Natural killer cell treated with Interleukin-12 subunit alpha and Interleukin-12 subunit beta and Interleukin-15 and Interleukin-18, amount 100 ng/mL, for 72 hours (primary cell): ENCODE data around the gene DCAF6. TPM values are rescaled to one million over a fixed set of nuclear protein-coding genes. Genes with fewer than 3 reads are reported as not detected.
A peak's percentile ranks its signal among the peaks of the same experiment; 100 is the strongest.
"Not testable (repeated sequence)": the region's sequence is repeated elsewhere in the genome, so short reads cannot be mapped to it uniquely, and the experiment has no call there.

Source experiments
- ATAC-seq, 2 donors: fragments of 150-1000 bp; cut with Tn5 transposase in 1 of 2; sonication (Bioruptor Pico), chemical (Tn5 transposase) in 1 of 2; 2 replicates each; pipeline ENCODE4 v1.10.0; 2021
- DNase-seq: peaks from one replicate; pipeline ENCODE4 v3.0.0; 2022; ENCODE audit warnings: low spot score
- H3K27ac Mint-ChIP-seq, 2 donors: 1 replicate in 1 of 2; 2 replicates in 1 of 2; pipeline ENCODE4 v1.8.0; 2022; ENCODE audit warnings: mixed read lengths in 2 of 2, mild to moderate bottlenecking in 1 of 2, moderate library complexity in 1 of 2
- H3K27me3 Mint-ChIP-seq, 2 donors: 1 replicate in 1 of 2; 2 replicates in 1 of 2; pipeline ENCODE4 v1.8.0; 2022; ENCODE audit warnings: mixed read lengths in 2 of 2
- H3K36me3 Mint-ChIP-seq: one replicate; pipeline ENCODE4 v1.8.0; 2022; ENCODE audit warnings: mixed read lengths
- H3K4me1 Mint-ChIP-seq, 2 donors: 1 replicate in 1 of 2; 2 replicates in 1 of 2; pipeline ENCODE4 v1.8.0; 2022; ENCODE audit warnings: low read depth in 2 of 2, mixed read lengths in 2 of 2, mild to moderate bottlenecking in 1 of 2
- H3K4me3 Mint-ChIP-seq: one replicate; pipeline ENCODE4 v1.8.0; 2022; ENCODE audit warnings: mixed read lengths
- H3K9me3 Mint-ChIP-seq: 2 replicates; pipeline ENCODE4 v1.8.0; 2022; ENCODE audit warnings: mixed read lengths
- total RNA-seq, 2 donors: library from RNA; stranded (reverse); gene quantifications; one replicate each; pipeline ENCODE4 v1.2.3, GENCODE V29; 2022

DCAF6 gene
- total RNA-seq, 2 donors from 2014 or later, result 18.3 to 29.3 TPM

DNA sequence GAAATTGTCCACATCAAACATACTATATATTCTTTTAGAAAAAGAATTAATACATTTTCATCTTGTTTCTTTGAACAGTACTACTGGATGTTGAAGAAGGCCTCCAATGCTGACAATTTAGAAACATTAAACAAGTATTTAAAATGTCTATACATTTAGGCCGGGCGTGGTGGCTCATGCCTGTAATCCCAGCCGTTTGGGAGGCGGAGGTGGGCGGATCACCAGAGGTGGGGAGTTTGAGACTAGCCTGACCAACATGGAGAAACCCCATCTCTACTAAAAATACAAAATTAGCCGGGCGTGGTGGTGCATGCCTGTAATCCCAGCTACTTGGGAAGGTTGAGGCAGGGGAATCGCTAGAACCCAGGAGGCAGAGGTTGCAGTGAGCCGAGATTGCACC lies 7.6 kb upstream of the DCAF6 start:
- not testable (repeated sequence) for H3K27me3 Mint-ChIP-seq, H3K4me3 Mint-ChIP-seq, H3K36me3 Mint-ChIP-seq, H3K27ac Mint-ChIP-seq, H3K4me1 Mint-ChIP-seq, DNase-seq, ATAC-seq, H3K9me3 Mint-ChIP-seq

GRCh38 chr1:167929725-167930124 lies 6.8 kb upstream of the DCAF6 start:
- DNase-seq, result no peak
- Mint-ChIP-seq H3K9me3 (no peaks in the 10 kb centered on the region), H3K4me1 (peaks cover 10 to 11% of the 10 kb centered on the region in 2 donors), H3K4me3 (no peak overlapping the region), H3K27ac (no peak overlapping the region), H3K27me3 (no peaks in the 10 kb centered on the region), H3K36me3 (no peaks in the 10 kb centered on the region)
- ATAC-seq, result no peak

DNA sequence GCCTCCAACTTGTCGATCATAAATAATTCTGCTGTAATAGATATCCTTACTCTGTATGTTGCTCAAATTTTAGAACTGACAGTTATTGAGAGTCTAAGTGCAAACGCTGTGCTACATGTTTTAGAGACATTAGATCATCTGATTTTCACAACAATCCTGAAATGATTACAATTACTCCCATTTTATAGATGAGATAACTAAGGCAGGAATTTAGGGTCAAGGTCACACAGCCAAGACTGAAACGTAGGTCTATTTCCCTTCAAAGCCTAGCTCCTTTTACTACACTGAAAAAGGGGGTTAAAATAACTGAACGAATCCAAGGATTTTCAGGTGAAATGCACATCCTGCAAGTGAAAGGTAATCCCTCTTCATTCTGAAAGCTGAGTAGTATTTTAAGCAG lies 2.7 kb upstream of the DCAF6 start:
- Mint-ChIP-seq H3K9me3 (no peaks in the 10 kb centered on the region), H3K27me3 (no peaks in the 10 kb centered on the region), H3K4me1 (peaks cover 27 to 32% of the 10 kb centered on the region in 2 donors), H3K4me3 (peak overlapping the region; percentile 25), H3K27ac (no peak overlapping the region), H3K36me3 (peaks cover 6% of the 10 kb centered on the region)
- no peak for ATAC-seq
- no peak for DNase-seq

DNA sequence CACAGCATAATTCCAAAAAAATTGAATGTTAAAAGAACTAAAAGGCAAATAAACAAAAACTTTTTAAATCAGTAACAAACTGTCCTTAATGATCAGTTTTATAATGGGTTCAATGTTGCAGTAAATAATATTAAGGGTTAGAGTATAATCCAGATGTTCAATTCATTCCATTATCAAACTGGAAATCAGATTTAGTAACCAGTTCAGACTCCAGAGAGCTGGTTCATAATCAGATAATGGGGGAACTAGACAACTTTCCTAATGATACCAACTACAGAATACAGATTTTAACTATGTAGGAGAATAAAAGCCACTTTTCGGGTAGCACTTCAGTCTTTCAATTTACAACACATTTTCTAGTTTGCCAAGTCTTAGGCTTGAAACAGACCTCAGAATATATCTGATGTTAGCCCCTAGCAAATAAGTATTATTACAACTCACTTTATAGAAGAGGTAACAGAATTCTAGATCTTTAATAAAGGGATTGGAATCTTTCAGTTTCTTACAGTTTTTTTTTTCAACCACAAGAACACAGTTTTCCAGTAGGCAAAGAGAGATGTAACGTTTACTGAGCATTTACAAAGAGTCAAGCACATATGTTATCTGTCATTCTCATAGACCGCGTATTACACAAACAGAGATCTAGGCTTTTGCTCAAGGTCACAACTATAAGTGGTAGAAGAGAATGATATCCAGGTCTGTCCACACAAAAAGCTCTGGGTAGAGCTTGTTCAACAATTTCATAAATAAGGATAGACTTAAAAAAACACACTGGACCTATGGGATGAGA lies 1.9 kb upstream of the DCAF6 start:
- Mint-ChIP-seq H3K4me3 (peak overlapping the region; percentile 97), H3K27me3 (no peaks in the 10 kb centered on the region), H3K36me3 (peaks cover 6% of the 10 kb centered on the region), H3K4me1 (peaks cover 27 to 32% of the 10 kb centered on the region in 2 donors), H3K27ac (peak overlapping the region; percentile 89 to 90), H3K9me3 (no peaks in the 10 kb centered on the region)
- ATAC-seq (no peak), DNase-seq (no peak)

DNA sequence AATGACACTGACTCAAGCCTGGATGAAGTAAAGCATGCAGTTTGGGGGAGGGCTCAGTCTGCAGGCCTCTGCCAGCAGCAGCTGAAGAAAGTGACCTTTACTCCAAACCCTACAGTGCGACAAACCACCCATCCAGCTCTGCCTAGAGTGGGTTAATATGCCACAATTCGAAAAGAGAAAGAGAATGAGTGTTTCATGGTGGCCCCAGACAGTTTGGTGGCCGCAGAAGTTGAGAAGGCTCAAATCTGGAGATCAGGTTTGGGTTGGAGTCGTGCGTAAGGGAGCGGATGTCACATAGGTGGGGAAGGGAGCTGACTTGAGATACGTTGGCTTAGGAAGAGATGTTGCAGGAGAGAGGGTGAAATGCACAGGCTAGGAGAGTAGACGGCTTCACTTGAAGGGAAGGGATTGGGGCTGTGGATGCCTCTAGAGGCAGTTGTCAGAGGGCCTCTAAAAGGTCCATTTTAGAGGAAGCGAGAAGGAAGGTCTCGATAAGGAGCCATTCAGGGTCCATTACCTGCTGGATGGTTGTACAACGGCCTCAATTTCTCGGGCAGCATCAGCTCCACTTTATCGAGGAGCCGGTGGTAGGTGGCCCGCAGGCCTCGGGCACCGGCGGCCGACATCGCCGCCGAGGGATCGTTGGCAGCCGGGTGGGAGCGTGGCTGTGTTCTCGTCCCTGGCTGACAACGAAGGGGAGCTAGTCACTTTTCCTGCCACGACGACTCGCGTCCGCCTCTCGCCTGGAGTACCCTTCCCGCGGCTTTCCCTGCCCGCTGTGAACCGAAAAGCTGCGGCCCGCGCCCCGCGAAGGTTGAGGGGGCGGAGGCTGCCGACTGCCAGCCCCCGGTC lies 1.0 kb upstream of the DCAF6 start:
- H3K9me3 Mint-ChIP-seq, result no peaks in the 10 kb centered on the region
- peaks cover 6% of the 10 kb centered on the region for H3K36me3 Mint-ChIP-seq
- peak overlapping the region; percentile 89 to 90 for H3K27ac Mint-ChIP-seq
- peak in 1 of 2 donors; percentile 24 for ATAC-seq
- no peak for DNase-seq
- H3K4me3 Mint-ChIP-seq, result peak overlapping the region; percentile 97
- H3K27me3 Mint-ChIP-seq, result no peaks in the 10 kb centered on the region
- H3K4me1 Mint-ChIP-seq, result peaks cover 27 to 32% of the 10 kb centered on the region in 2 donors

DNA sequence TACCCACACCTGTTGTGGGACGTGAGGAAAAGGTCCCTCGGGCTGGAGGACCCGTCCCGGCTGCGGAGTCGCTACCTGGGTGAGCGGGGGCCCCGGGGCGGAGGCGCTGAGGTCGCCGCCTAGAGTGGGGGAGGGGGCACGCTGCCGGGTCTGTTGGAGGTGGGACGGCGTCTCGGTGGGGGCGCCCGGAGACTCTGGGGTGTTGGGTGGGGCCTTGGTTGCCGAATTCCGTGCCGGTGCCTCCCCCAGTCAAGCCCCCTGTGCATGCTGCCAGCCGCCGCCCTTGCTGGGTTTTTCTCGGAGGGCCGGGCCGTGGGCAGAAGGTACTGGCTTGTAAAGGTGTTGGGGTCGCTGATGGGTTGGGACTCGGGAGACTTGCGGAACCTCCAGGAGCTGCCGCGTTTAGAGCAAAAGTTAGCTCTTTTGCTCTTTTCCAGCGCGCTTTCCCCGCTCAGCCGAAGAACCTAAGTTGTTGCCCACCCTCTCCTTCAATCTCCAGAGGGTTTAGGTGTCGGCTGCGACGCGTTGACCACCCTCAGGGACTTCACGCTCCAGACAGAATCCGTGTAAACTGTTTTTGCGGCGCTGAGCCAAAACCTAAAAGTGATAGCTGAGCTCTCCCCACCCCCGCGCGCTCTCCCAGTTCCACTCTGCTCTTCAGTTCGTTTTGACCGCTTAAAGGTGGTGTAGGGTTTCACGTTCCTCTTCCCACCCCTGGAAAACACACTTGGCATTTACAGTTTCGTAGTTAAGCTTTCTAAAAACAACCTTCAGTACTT lies 636 bp downstream of the DCAF6 start, which contains the start of gene MPC2:
TSS of gene MPC2 (minus strand) at position 143 of the 779 bp plus-strand sequence. CDS start 1,231 bp downstream, outside the sequence.
- peak within 1 kb of the TSS; percentile 89 to 90 for H3K27ac Mint-ChIP-seq
- no peaks in the 10 kb centered on the region for H3K27me3 Mint-ChIP-seq
- ATAC-seq (peak; percentile 3 to 22), DNase-seq (peak; percentile 74)
- peaks cover 27 to 32% of the 10 kb centered on the region in 2 donors for H3K4me1 Mint-ChIP-seq
- H3K9me3 Mint-ChIP-seq, result no peaks in the 10 kb centered on the region
- H3K4me3 Mint-ChIP-seq, result peak within 1 kb of the TSS; percentile 97
- H3K36me3 Mint-ChIP-seq, result peaks cover 6% of the 10 kb centered on the region

DNA sequence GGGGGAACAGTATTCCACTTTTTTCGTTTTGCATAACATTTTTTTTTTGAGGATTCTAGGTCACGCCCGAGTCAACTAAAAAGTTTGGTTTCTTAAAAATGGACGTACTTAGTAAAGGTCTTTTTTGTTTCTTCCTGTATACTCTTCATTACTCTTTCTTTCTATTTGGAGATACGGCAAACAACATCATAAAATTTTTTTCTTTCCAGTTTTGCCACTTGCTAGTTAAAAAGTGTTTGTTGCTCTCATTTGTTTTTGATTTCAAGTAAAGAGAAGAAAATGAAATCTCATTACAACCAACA lies 1.2 kb downstream of the DCAF6 start:
- DNase-seq (no peak), ATAC-seq (no peak)
- Mint-ChIP-seq H3K4me1 (peaks cover 27 to 32% of the 10 kb centered on the region in 2 donors), H3K9me3 (no peaks in the 10 kb centered on the region), H3K36me3 (peaks cover 6% of the 10 kb centered on the region), H3K27ac (peak overlapping the region; percentile 89 to 90), H3K4me3 (peak overlapping the region; percentile 97), H3K27me3 (no peaks in the 10 kb centered on the region)

DNA sequence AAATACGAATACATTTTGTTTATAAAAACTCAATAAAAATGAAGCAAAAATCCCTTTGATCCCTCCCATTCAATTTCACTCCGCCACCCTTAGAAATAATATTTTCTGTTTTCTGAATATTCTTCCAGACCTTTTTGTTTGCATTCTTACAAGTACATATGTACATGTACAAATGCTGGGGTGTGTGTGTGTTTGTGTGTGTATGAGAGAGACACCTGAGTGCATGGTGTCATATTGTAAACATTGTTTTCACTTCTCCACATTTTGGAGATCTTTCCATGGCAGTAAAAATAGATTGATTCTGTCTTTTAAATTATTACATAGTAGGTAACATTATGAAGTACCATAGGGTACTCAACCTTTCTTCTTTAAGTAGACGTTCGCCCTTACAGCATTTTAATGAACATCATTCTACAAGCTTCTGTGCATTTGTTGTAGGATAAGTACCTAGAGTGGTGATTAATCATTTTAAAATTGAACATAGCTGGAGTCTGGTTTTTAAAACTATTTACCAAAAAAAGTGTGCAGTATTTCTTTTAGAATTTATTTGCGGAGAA lies 1.7 kb downstream of the DCAF6 start:
- Mint-ChIP-seq H3K27ac (peak overlapping the region; percentile 89 to 90), H3K36me3 (peaks cover 6% of the 10 kb centered on the region), H3K27me3 (no peaks in the 10 kb centered on the region), H3K9me3 (no peaks in the 10 kb centered on the region), H3K4me3 (peak overlapping the region; percentile 97), H3K4me1 (peaks cover 27 to 32% of the 10 kb centered on the region in 2 donors)
- DNase-seq (no peak), ATAC-seq (no peak)

DNA sequence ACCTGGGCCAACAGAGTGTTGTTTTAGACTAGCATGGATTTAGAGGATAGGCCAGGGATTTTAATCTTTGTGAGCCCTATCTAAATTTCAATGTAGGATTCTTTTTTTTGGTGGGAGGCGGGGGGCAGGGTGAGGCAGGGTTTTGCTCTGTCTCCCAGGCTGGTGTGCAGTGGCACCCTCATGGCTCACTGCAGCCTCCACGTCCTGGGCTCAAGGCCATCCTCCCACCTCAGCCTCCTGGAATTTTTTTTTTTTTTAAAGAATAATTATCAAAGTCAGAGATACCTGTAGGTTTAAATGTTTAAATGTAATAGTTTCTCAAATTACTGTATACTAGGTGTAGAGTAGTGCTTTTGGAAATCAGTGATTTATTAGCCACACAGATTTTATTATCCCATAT lies 3.8 kb downstream of the DCAF6 start:
- Mint-ChIP-seq H3K9me3 (no peaks in the 10 kb centered on the region), H3K27ac (no peak overlapping the region), H3K4me1 (peaks cover 18 to 22% of the 10 kb centered on the region in 2 donors), H3K36me3 (peaks cover 3% of the 10 kb centered on the region), H3K27me3 (no peaks in the 10 kb centered on the region), H3K4me3 (no peak overlapping the region)
- ATAC-seq, result no peak
- no peak for DNase-seq

DNA sequence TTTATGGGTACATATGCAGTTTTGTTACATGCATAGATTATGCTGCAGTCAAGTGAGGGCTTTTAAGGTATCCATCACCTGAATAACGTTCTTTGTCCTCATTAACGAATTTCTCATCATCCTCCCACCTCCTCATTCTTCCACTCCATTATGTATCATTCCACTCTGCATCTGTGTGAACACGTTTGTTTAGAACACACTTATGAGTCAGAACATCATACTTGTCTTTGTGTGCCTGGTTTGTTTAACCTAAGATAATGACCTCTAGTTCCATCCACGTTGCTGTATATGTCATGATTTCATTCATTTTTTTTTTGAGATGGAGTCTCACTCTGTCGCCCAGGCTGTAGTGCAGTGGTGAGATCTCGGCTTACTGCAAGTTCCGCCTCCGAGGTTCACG lies 7.1 kb downstream of the DCAF6 start:
- Mint-ChIP-seq H3K27me3 (no peaks in the 10 kb centered on the region), H3K4me1 (peaks cover 21 to 24% of the 10 kb centered on the region in 2 donors), H3K4me3 (no peak overlapping the region), H3K27ac (no peak overlapping the region), H3K9me3 (no peaks in the 10 kb centered on the region), H3K36me3 (no peaks in the 10 kb centered on the region)
- ATAC-seq, result no peak
- DNase-seq, result no peak

GRCh38 chr1:167947733-167948132 lies 11.2 kb downstream of the DCAF6 start:
- H3K4me1 Mint-ChIP-seq, result peaks cover 25 to 28% of the 10 kb centered on the region in 2 donors
- peak overlapping the region in 1 of 2 donors; percentile 52 for H3K27ac Mint-ChIP-seq

GRCh38 chr1:167949785-167950184 lies 13.3 kb downstream of the DCAF6 start:
- DNase-seq (no peak), ATAC-seq (no peak)
- H3K9me3 Mint-ChIP-seq, result no peaks in the 10 kb centered on the region
- H3K4me3 Mint-ChIP-seq, result no peak overlapping the region
- peaks cover 19 to 26% of the 10 kb centered on the region in 2 donors for H3K4me1 Mint-ChIP-seq
- peaks cover 6% of the 10 kb centered on the region for H3K36me3 Mint-ChIP-seq
- no peak overlapping the region for H3K27ac Mint-ChIP-seq
- H3K27me3 Mint-ChIP-seq, result no peaks in the 10 kb centered on the region

More at GRCh38 chr1:167947733-167948132, 11.2 kb downstream of the DCAF6 start:
- no peaks in the 10 kb centered on the region for H3K27me3 Mint-ChIP-seq
- H3K36me3 Mint-ChIP-seq, result peaks cover 5% of the 10 kb centered on the region
- no peak for ATAC-seq
- no peak overlapping the region for H3K4me3 Mint-ChIP-seq
- H3K9me3 Mint-ChIP-seq, result no peaks in the 10 kb centered on the region
- DNase-seq, result no peak

GRCh38 chr1:167950569-167950968 lies 14.1 kb downstream of the DCAF6 start:
- H3K4me3 Mint-ChIP-seq, result no peak overlapping the region
- no peaks in the 10 kb centered on the region for H3K9me3 Mint-ChIP-seq
- peaks cover 6% of the 10 kb centered on the region for H3K36me3 Mint-ChIP-seq
- peaks cover 19 to 21% of the 10 kb centered on the region in 2 donors for H3K4me1 Mint-ChIP-seq
- H3K27ac Mint-ChIP-seq, result no peak overlapping the region
- no peaks in the 10 kb centered on the region for H3K27me3 Mint-ChIP-seq
- no peak for ATAC-seq
- no peak for DNase-seq
